ENCODE measurements around the gene MFSD1. TPM values are rescaled to one million over a fixed set of nuclear protein-coding genes. Genes with fewer than 3 reads are reported as not detected.
"Not testable (repeated sequence)": the region's sequence is repeated elsewhere in the genome, so short reads cannot be mapped to it uniquely, and the experiment has no call there.

Gene MFSD1
- total RNA-seq, 1 experiment from 2014 or later = 50.7 TPM

GRCh38 chr3:158789592-158789991 is 12.3 kb upstream of the MFSD1 start:
- TF ChIP-seq POLR2AphosphoS5 (IDR thresholded peaks at IDR 0.05; ENCODE audit: low read depth, low read length) (no peak), CTCF (IDR thresholded peaks at IDR 0.05) (peak; percentile 70; the same call in 1 of the 2 replicates)
- no peaks in the 10 kb centered on the region for H3K36me3 ChIP-seq (ENCODE audit: control insufficient read depth, insufficient read depth, low read length)
- H3K4me1 ChIP-seq (ENCODE audit: control insufficient read depth, insufficient read depth, low read length) = peaks cover 42% of the 10 kb centered on the region
- peaks cover 13% of the 10 kb centered on the region; the same call in 1 of the 2 replicates for H3K9me3 ChIP-seq (ENCODE audit: control insufficient read depth, insufficient read depth, low read depth, low read length)
- POLR2A ChIA-PET = interaction anchor here (0.8 to 1.7 kb wide), 2 partner anchors 62 to 117 kb away, joined by 5 to 7 read pairs; partner anchors contain the start of gene LXN
- ATAC-seq (peak; percentile 82), DNase-seq (ENCODE audit: low read depth, low spot score) (no peak)
- peak overlapping the region; percentile 90 for H3K27ac ChIP-seq (ENCODE audit: low read length)
- no peak overlapping the region for H3K4me3 ChIP-seq (ENCODE audit: low read depth in 2 of 2, low read length in 2 of 2)
- CTCF ChIA-PET = interaction anchor here (0.6 to 2.0 kb wide), 14 partner anchors 12 to 1650 kb away, joined by 3 to 27 read pairs (median 5); partner anchors contain the start of gene LXN
- intact Hi-C loops (cut with micrococcal nuclease; ENCODE audit: unreplicated experiment) (loop anchor here (1.0 kb wide), 2 partner anchors 62 to 117 kb away; partner anchors contain the start of gene LXN), in situ Hi-C loops (cut with HindIII; ENCODE audit: low pct_unique_long_range_greater_than_20kb, low sequenced_read_pairs) (no loop called here)
- BruUV-seq (replicated peaks) = no TSS peak
- H3K27me3 ChIP-seq (ENCODE audit: control insufficient read depth, insufficient read depth, low read length) = no peaks in the 10 kb centered on the region

GRCh38 chr3:158790901-158791589 is 10.8 kb upstream of the MFSD1 start:
- Histone ChIP-seq H3K27me3 (ENCODE audit: control insufficient read depth, insufficient read depth, low read length) (no peaks in the 10 kb centered on the region), H3K9me3 (ENCODE audit: control insufficient read depth, insufficient read depth, low read depth, low read length) (peaks cover 10% of the 10 kb centered on the region; the same call in 1 of the 2 replicates), H3K36me3 (ENCODE audit: control insufficient read depth, insufficient read depth, low read length) (no peaks in the 10 kb centered on the region), H3K27ac (ENCODE audit: low read length) (peak overlapping the region; percentile 90), H3K4me3 (ENCODE audit: low read depth in 2 of 2, low read length in 2 of 2) (peak overlapping the region in 1 of 2 experiments; percentile 8; a peak in 1 of 4 replicates), H3K4me1 (ENCODE audit: control insufficient read depth, insufficient read depth, low read length) (peaks cover 42% of the 10 kb centered on the region)
- BruUV-seq (replicated peaks) = no TSS peak
- POLR2A ChIA-PET = no interaction called here
- peak; percentile 71 for ATAC-seq
- no peak for TF ChIP-seq POLR2AphosphoS5 (IDR thresholded peaks at IDR 0.05; ENCODE audit: low read depth, low read length)
- TF ChIP-seq CTCF (IDR thresholded peaks at IDR 0.05) = peak; percentile 93
- in situ Hi-C loops (cut with HindIII; ENCODE audit: low pct_unique_long_range_greater_than_20kb, low sequenced_read_pairs) = no loop called here
- intact Hi-C loops (cut with micrococcal nuclease; ENCODE audit: unreplicated experiment) = loop anchor here (5.0 kb wide), 1 partner anchor 254 kb away; no protein-coding TSS in a partner anchor
- CTCF ChIA-PET = interaction anchor here (0.7 to 1.5 kb wide), 5 partner anchors 10 to 1085 kb away, joined by 3 to 15 read pairs (median 3); partner anchors contain the start of gene MFSD1
- no peak for DNase-seq (ENCODE audit: low read depth, low spot score)

GRCh38 chr3:158791590-158791920 is 10.3 kb upstream of the MFSD1 start:
- POLR2A ChIA-PET; H3K4me3 ChIP-seq (ENCODE audit: low read depth in 2 of 2, low read length in 2 of 2); H3K9me3 ChIP-seq (ENCODE audit: control insufficient read depth, insufficient read depth, low read depth, low read length); H3K27me3 ChIP-seq (ENCODE audit: control insufficient read depth, insufficient read depth, low read length); DNase-seq (ENCODE audit: low read depth, low spot score); H3K36me3 ChIP-seq (ENCODE audit: control insufficient read depth, insufficient read depth, low read length); ATAC-seq; BruUV-seq (replicated peaks); in situ Hi-C loops (cut with HindIII; ENCODE audit: low pct_unique_long_range_greater_than_20kb, low sequenced_read_pairs): not testable (repeated sequence)
- Histone ChIP-seq H3K27ac (ENCODE audit: low read length) (peak overlapping the region; percentile 90; the same call in 1 of the 2 replicates), H3K4me1 (ENCODE audit: control insufficient read depth, insufficient read depth, low read length) (peaks cover 42% of the 10 kb centered on the region)
- CTCF ChIA-PET = interaction anchor here (0.7 to 1.5 kb wide), 5 partner anchors 10 to 1084 kb away, joined by 3 to 15 read pairs (median 3); partner anchors contain the start of gene MFSD1
- intact Hi-C loops (cut with micrococcal nuclease; ENCODE audit: unreplicated experiment) = loop anchor here (5.0 kb wide), 1 partner anchor 254 kb away; no protein-coding TSS in a partner anchor

Data from Panc1 (cell line).